ENCODE measurements around the gene KLK3. TPM values are rescaled to one million over a fixed set of nuclear protein-coding genes. Genes with fewer than 3 reads are reported as not detected.
"Not testable (repeated sequence)": the region's sequence is repeated elsewhere in the genome, so short reads cannot be mapped to it uniquely, and the experiment has no call there.

Gene KLK3
- not detected for polyA plus RNA-seq (2013, experiment 1 of 2; ENCODE audit: insufficient read length)
- polyA plus RNA-seq (2013, experiment 2 of 2; ENCODE audit: insufficient read length) = not detected

DNA sequence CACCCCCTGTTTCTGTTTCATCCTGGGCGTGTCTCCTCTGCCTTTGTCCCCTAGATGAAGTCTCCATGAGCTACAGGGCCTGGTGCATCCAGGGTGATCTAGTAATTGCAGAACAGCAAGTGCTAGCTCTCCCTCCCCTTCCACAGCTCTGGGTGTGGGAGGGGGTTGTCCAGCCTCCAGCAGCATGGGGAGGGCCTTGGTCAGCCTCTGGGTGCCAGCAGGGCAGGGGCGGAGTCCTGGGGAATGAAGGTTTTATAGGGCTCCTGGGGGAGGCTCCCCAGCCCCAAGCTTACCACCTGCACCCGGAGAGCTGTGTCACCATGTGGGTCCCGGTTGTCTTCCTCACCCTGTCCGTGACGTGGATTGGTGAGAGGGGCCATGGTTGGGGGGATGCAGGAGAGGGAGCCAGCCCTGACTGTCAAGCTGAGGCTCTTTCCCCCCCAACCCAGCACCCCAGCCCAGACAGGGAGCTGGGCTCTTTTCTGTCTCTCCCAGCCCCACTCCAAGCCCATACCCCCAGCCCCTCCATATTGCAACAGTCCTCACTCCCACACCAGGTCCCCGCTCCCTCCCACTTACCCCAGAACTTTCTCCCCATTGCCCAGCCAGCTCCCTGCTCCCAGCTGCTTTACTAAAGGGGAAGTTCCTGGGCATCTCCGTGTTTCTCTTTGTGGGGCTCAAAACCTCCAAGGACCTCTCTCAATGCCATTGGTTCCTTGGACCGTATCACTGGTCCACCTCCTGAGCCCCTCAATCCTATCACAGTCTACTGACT is at the start of gene KLK3:
Gene KLK3 (plus strand): TSS at position 280 of the 775 bp plus-strand sequence. CDS start 41 bp downstream, at position 321.
- DNase-seq = no peak

- DNase-seq = no peak
Observed at GRCh38 chr19:50808856-50809255, 45.9 kb upstream of the KLK3 start.

- DNase-seq = not testable (repeated sequence)
Observed at GRCh38 chr19:50811622-50812238, 43.0 kb upstream of the KLK3 start.

GRCh38 chr19:50812474-50812873 is 42.2 kb upstream of the KLK3 start:
- no peak for DNase-seq

- no peak for DNase-seq
Observed at GRCh38 chr19:50814883-50815282, 39.8 kb upstream of the KLK3 start.

DNA sequence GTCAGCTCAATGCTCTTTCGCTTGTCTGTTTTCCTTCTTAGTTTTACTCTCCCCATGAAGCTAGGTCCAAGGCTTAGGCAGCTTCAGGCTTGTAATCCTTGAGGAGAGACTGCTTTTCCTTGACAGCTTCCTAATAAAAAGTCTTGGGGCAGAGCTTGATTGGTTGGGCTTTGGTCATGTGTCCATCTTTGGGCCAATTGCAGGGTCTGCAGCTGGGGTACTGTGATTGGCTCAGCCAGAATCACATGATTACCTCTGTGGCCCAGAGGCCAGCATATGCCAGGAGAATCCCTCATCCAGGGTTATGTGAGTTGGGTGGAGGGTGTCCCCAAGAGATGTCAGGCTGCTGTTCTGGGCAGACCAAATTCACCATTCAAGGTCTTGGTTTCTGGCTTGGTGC is 39.3 kb upstream of the KLK3 start:
- DNase-seq = no peak

GRCh38 chr19:50817941-50818858 is 36.5 kb upstream of the KLK3 start:
- DNase-seq = no peak

DNA sequence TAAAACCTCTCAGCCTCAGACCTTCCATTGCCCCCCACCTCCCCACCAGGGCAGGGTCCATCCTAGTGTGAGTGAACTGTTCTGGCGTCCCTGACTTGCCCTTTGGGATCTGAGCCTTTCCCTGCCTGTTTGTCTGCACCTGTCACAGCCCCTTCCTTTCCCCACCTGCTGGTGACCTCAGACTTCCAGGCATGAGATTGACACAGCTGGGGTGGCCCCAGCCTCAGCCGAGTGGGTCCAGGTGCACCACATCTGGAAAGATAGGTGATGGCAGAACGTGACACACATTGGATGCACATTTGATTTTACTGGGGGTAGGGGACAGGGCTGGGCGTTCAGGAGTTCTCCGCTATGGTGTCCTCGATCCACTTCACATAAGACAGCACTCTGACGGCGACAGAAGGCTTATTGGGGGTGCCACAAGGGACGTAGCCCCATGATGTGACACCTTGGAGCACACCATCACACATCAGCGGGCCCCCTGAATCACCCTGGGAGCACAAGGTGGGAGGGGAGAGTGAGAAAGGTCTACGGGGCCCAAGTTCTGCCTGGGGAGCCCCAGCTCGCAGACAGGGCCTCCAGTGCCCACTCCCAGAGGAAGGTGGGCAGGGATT is 35.7 kb upstream of the KLK3 start:
- no peak for DNase-seq

- DNase-seq = no peak
Observed at GRCh38 chr19:50819636-50820035, 35.1 kb upstream of the KLK3 start.

GRCh38 chr19:50820086-50820485 is 34.6 kb upstream of the KLK3 start:
- no peak for DNase-seq

DNA sequence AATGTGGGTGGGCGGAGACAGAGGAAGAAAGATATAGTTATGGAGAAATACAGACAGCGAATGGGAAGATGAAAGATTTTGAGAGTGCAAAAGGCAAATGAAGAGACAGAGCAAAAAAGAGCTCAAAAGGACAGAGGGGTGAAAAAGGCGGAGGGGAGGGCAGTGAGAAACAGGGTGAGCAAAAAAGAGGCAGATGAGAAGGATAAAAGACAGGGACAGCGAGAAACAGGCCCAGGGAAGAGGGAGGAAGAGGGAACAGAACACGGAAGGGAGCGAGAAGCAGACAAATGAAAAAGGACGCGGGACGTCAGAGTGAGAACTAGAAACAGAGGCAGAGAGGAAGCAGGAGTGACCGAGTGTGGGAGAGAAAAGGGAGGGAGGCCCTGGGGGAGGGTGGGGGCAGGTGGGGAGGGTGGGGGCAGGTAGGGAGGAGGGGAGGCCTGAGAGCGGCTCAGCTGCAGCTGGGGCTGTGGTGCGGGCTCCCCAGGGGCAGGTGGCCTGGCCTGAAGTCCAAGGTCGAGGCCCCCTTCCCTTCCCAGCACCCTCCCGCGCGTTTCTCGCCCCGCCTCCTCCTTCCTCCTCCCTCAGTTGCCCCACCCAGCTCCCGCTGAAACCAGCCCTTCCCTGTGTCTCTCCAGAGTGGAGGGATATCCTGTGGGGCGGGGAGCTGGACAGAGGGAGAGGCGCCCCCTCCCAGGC is 34.0 kb upstream of the KLK3 start:
- no peak for DNase-seq

DNA sequence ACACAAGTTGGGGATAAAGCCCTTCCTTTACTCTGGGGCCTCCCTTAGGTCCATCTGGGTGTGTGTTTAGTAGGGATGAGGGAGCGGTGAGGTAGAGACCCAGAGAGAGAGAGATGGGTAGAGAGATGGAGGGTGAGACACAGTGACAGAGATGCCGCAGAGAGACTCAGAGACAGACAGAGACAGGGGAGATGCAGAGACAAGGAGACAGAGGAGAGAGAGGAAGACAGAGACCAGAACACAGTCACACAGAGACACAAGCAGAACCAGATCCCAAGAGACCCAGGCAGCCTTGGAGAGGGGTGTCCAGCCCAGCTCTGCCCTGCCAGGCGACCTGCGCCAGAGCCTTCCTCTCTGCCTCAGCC is 33.5 kb upstream of the KLK3 start:
- DNase-seq = no peak

DNA sequence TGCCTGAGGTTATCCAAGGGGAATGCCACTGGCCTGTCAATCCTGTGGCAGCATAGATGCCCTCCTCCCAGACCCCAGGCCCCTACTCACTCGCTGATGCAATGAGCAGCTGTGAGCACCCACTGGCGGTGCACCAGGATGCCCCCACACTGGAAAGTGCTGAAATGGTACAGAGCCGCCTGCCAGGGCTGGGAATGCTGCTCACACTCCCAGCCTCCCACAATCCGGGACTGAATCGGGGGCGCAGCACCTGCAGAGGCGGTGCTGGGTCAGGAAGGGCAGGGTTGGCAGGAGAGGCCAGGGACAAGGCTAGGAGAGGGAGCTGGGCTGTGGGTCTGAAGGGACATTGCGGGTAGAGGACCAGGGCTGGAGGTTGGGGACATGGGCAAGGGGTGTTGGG is 33.1 kb upstream of the KLK3 start:
- DNase-seq = no peak

GRCh38 chr19:50822661-50823208 is 32.0 kb upstream of the KLK3 start:
- DNase-seq = no peak

DNA sequence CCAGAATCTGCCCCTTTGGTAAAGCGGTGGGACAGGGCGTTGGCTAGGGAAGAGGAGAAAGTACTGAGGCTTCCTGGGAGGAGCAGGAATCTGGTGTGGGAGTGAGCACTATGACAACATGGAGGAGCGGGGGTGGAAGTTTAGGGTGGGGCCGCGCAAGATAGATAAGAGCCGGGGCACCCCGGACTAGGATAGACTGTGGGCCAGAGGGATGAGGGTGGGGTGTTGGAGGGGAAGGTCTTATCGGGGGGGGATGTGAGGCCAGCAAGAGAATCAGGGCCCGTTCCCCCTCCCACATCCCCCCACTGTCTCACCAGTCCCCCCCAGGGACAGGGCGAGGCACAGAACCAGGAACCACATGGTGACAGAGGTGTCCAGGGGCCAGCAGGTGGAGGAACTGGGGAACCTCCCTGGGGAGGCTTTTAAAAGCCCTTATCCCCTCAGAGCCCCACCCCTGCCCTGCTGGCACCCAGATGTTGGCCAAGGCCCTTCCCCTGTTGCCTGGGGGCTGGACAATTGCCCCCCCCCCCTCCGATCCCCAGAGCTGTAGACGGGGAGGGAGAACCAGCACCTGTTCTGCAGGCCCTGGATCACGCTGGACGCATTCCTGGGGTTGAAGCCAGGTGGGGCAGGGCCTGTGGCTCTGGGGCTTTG is 31.2 kb upstream of the KLK3 start, which contains the start of gene KLK1:
Gene KLK1 (minus strand): TSS at position 399 of the 654 bp plus-strand sequence. CDS start 39 bp downstream, at position 360.
- DNase-seq = no peak

GRCh38 chr19:50826492-50827240 is 28.0 kb upstream of the KLK3 start:
- DNase-seq = no peak

GRCh38 chr19:50827476-50827875 is 27.2 kb upstream of the KLK3 start:
- DNase-seq = no peak

DNA sequence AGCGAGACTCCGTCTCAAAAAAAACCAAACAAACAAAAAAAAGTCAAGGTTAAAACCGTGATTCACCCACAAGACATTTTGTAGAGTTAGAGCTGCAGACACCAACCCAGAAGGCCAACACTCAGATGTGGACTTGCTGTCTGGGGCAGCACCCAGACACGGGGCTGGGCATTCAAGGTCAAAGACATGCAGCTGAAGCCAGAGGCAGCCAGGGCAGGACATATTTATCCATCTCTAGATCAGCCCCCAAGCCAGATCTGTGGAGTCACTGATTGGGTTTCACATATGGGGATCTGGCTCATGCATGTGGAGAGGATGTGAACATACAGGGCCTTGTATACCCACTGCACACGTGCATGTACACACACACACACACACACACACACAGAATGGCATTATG is 24.9 kb upstream of the KLK3 start:
- no peak for DNase-seq

DNA sequence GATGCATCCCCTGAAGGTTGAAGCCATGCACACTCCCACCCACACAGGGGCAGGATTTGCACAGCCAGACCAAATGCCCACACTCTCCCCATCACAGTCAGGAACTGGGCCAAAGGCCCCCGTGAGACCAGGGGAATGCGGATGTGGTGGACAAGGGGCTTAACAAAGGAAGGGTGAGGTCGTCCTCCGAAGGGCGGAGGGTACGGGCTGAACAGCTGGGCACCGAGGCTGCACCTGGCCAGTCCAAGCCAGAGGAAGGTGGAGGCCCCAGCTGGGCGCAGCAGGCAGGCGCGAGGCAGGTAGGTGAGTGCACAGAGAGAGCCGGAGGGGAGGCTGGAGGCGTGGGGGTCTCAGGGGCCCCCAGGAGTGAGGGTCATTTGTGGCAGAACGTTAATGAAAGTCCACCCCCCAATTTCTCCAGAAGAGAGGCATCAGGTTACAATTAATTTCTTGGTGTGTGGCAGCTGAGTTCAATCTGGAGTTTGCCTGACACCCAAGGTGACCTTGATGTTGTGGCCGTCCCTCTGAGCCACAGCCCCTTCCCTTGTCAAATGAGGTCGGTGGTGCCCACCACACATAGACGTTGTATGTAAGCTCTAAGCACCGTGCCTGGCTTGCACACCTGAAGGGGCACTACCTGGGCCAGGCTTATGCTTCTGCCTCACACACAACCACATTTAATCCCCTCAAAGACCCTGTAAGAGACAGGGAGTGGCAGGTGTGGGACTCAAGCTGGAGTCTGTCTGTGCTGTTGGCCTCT is 24.3 kb upstream of the KLK3 start:
- no peak for DNase-seq

DNA sequence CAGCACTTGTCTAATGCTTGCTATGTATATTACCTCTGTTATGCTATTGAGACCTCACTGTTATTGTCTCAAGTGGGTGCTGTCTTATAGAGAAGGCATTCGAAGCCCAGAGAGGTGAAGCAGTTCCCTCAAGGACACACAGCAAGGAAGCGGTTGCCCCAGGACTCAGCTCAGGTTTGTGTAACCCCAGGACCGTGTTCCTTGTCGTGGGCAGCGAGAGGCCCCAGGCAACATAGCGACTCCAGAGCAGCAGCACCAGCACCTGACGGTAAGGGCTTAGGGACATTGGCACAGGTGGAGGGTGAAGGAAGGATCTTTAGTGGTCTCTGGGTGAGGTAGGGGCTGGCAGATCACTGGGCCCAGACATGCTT is 23.7 kb upstream of the KLK3 start:
- DNase-seq = no peak
